SK-N-MC (cell line): ENCODE measurements around the gene TNRC6B.

Experiments
- EZH2 ChIP-seq: fragments of 200-600 bp; sonication (generic); IDR thresholded peaks from one replicate; pipeline ENCODE4 v1.6.1; 2017; ENCODE audit warnings: antibody characterized with exemption
- POLR2AphosphoS5 ChIP-seq: IDR thresholded peaks from 2 replicates; pipeline ENCODE4 v1.6.1; 2012; ENCODE audit warnings: mild to moderate bottlenecking, low read depth, low read length, borderline replicate concordance

- TF ChIP-seq POLR2AphosphoS5: no peak
- no peak for TF ChIP-seq EZH2
These were observed 22.1 kb downstream of the TNRC6B start for GRCh38 chr22:40199852-40200251.
